ENCODE results near the gene SEMA3A.
"Not testable (repeated sequence)": the region's sequence is repeated elsewhere in the genome, so short reads cannot be mapped to it uniquely, and the experiment has no call there.

- TF ChIP-seq CTCF, POLR2A (IDR thresholded peaks at IDR 0.05): not testable (repeated sequence)
These were observed 48.4 kb upstream of the SEMA3A start for GRCh38 chr7:84243037-84243436.
